ENCODE data around the gene KCTD5. TPM values are rescaled to one million over a fixed set of nuclear protein-coding genes. Genes with fewer than 3 reads are reported as not detected.

The KCTD5 gene
- total RNA-seq, 1 donor from 2014 or later, result 24.3 TPM

GRCh38 chr16:2698103-2698870, 16.0 kb downstream of the KCTD5 start:
- TF ChIP-seq CTCF (IDR thresholded peaks at IDR 0.05; ENCODE audit: unreplicated experiment), result no peak
- no peak overlapping the region for H3K27ac Mint-ChIP-seq (ENCODE audit: unreplicated experiment)
- peaks cover 2% of the 10 kb centered on the region for H3K27me3 Mint-ChIP-seq (ENCODE audit: unreplicated experiment)
- H3K4me3 Mint-ChIP-seq (ENCODE audit: unreplicated experiment), result no peak overlapping the region
- peaks cover 9% of the 10 kb centered on the region for H3K36me3 Mint-ChIP-seq (ENCODE audit: low read depth, unreplicated experiment)
- no peak for DNase-seq (ENCODE audit: low spot score)
- no peaks in the 10 kb centered on the region for H3K9me3 Mint-ChIP-seq (ENCODE audit: unreplicated experiment)
- H3K4me1 Mint-ChIP-seq (ENCODE audit: unreplicated experiment), result no peaks in the 10 kb centered on the region

DNA sequence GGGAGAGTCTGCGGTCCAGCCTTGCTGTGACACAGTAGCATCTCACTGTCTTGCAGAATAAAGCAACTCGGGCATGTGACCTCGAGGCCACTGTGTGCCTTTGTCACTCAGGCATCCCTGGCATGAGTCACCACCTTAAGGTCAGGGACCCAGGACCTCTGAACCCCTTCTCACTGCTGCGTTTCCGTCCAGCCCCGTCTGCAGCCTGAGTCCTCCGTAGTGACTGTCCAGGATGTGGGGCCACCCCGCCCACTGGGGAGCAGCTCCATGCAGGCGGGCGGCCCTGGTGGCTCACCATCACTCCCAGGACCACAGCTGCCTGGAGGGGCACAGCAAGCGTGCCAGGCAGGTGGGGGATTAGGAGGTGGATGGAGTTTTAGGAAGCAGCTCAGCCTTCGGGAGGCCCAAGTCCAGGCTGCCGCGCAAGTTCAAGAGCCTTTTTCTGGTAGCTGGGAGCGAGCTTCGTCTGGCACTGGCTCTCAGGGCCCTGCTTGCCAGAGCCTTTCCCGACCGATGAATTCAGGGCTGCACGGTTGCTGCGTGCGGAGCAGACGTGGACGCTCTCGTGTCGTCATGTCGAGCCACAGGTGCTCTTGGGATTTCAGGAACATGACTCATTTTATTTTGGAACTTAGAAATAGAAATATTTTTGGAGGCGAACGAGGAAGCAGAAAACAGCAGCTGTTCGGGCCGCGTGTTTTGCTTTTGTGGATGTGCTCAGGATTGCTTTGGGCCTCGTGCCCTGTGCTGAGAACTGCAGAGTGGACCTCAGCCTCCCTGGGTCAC, 16.8 kb downstream of the KCTD5 start:
- Mint-ChIP-seq H3K9me3 (ENCODE audit: unreplicated experiment) (no peaks in the 10 kb centered on the region), H3K27ac (ENCODE audit: unreplicated experiment) (no peak overlapping the region), H3K4me1 (ENCODE audit: unreplicated experiment) (no peaks in the 10 kb centered on the region), H3K36me3 (ENCODE audit: low read depth, unreplicated experiment) (peaks cover 9% of the 10 kb centered on the region), H3K4me3 (ENCODE audit: unreplicated experiment) (no peak overlapping the region), H3K27me3 (ENCODE audit: unreplicated experiment) (peaks cover 2% of the 10 kb centered on the region)
- no peak for DNase-seq (ENCODE audit: low spot score)
- TF ChIP-seq CTCF (IDR thresholded peaks at IDR 0.05; ENCODE audit: unreplicated experiment), result no peak

DNA sequence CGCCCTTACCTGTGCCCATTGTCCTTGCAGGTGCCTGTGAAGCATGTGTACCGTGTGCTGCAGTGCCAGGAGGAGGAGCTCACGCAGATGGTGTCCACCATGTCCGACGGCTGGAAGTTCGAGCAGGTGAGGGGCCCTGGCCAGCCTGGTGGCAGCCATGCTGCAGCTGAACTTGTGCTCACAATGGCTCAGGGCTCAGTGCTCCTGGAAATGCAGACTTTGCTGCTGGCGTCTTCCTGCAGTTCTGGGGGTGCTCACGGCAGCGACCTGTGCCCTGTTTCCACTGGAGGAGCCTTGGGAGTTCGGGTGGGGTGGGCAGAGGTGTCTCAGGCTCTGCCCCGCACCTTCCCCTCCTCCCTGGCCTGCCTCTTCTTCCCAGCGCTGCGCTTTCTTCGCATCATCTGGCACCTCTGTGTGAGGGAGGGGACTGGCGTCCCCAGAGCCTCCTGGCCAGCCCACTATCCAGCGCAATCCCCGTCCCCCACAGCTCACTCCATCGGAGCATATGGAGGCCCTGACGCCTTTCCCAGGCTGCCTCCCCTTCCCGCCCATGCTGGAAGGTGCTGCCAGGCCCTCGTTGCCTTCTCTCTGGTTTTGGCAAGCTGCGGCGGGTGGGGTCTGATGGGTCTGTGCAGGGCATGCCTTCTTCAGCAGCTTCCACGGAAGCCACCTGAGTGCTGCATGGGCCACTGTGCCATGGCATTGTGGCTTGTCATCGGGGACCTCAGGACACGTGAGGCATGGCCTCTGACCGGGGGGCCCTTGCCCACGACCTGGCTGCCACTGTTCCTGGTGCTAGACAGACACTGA, 17.7 kb downstream of the KCTD5 start:
- Mint-ChIP-seq H3K4me1 (ENCODE audit: unreplicated experiment) (no peaks in the 10 kb centered on the region), H3K27ac (ENCODE audit: unreplicated experiment) (no peak overlapping the region), H3K27me3 (ENCODE audit: unreplicated experiment) (peaks cover 2% of the 10 kb centered on the region), H3K9me3 (ENCODE audit: unreplicated experiment) (no peaks in the 10 kb centered on the region), H3K36me3 (ENCODE audit: low read depth, unreplicated experiment) (peaks cover 9% of the 10 kb centered on the region), H3K4me3 (ENCODE audit: unreplicated experiment) (no peak overlapping the region)
- no peak for TF ChIP-seq CTCF (IDR thresholded peaks at IDR 0.05; ENCODE audit: unreplicated experiment)
- DNase-seq (ENCODE audit: low spot score), result no peak

- peaks cover 2% of the 10 kb centered on the region for H3K27me3 Mint-ChIP-seq (ENCODE audit: unreplicated experiment)
- DNase-seq (ENCODE audit: low spot score), result no peak
- H3K9me3 Mint-ChIP-seq (ENCODE audit: unreplicated experiment), result no peaks in the 10 kb centered on the region
- no peaks in the 10 kb centered on the region for H3K4me1 Mint-ChIP-seq (ENCODE audit: unreplicated experiment)
- peaks cover 9% of the 10 kb centered on the region for H3K36me3 Mint-ChIP-seq (ENCODE audit: low read depth, unreplicated experiment)
- no peak overlapping the region for H3K4me3 Mint-ChIP-seq (ENCODE audit: unreplicated experiment)
- H3K27ac Mint-ChIP-seq (ENCODE audit: unreplicated experiment), result no peak overlapping the region
- TF ChIP-seq CTCF (IDR thresholded peaks at IDR 0.05; ENCODE audit: unreplicated experiment), result no peak
Measured at GRCh38 chr16:2700786-2701185, 18.5 kb downstream of the KCTD5 start.
